Activated gamma-delta T cell (primary cell): ENCODE data around the gene DYRK4.

Experiments used
- DNase-seq: peaks from one replicate; lab custom pipeline; 2025; lab: John Stamatoyannopoulos, UW

Gene DYRK4

DNA sequence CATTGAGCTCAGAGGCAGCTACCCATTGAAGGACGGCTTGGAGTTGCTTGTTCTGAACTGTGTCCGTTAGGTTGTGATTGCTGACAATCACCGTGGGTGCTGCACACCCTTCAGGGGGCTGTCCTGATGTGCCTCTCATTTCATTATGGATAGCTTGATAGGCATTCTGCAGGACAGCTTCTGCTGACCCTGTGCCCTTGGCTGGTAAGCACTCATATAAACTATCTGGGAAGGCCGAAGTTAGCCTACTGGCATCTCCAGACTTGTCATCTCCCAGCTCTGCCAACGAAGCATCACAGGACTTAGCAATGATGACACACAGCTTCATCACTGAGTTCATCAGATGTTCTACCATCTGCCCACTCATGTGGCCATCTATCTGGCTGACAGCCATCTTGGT is 64.5 kb downstream of the DYRK4 start:
- DNase-seq: no peak

DNA sequence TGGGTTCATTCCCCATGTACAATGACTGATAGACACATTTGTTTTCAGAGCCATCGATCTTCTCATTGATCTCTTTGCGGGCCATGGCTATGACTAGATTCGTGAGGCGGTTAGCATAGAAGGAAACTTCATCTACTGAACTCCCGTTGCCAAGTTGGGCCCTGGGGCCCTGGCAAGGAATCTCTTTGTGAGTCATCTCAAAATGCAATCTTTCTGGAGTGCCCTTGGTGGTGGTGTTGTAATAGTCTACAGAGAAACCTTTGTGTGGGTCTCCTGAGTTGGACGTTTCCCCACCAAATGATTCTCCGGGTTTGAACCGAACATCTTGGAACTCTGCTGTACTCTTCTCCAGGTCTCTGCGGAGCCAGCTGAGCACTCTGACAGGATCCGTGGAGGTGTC is 66.4 kb downstream of the DYRK4 start:
- no peak for DNase-seq

DNA sequence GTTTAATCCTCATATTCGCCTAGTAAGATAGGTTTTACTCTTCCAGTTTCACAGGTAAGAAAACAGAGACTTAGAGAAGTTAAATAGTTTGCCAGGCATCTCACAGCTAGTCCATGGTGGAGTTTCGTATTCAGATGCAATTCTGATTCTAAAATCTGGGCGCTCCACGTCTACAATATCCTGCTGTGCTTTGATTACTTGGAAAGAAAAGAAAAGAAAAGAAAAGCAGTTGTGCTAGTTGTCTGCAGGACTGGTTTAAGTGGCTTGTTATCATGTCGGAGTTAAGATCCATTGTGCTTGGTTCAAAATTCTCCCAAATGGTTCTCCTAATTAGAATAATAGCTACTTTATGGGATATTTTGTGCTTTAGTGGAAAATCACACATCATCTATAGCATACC is 68.3 kb downstream of the DYRK4 start:
- no peak for DNase-seq

DNA sequence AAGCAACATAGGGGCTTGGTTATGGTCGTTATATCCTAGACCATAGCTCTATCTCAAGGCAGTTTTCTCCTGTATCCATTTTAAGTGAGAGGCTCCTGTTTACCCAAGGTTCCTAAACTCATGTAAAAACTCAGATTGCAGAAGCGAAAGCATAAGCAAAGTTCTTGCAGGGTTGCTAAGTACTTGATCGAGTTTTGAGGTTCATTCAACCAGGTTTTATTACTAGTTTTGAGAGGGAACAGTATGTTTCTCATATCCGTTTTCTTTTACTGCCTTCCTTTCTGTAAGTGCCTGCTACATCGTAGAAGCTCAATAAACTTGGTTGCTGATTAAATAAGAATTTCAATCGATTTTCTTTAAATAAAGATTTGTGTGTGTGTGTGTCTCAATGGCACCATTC is 81.7 kb downstream of the DYRK4 start:
- DNase-seq: no peak

DNA sequence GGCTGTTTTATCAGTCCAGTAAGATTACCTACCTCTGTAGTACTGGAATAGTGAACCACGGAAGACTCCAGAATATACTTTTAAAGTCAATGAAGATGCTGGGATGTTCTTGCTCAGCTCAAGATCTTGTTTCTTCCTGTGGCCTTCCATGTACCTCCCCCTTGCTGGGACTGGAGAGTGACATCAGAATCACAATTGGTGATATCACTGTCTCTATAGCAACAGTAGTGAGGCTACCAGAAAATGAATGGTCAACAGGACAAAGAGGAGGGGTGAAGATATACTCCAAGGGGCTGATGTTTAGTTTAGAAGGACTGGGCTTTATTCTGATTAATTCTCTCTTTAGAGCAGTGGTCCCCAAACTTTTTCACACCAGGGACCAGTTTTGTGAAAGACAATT is 83.0 kb downstream of the DYRK4 start:
- no peak for DNase-seq

DNA sequence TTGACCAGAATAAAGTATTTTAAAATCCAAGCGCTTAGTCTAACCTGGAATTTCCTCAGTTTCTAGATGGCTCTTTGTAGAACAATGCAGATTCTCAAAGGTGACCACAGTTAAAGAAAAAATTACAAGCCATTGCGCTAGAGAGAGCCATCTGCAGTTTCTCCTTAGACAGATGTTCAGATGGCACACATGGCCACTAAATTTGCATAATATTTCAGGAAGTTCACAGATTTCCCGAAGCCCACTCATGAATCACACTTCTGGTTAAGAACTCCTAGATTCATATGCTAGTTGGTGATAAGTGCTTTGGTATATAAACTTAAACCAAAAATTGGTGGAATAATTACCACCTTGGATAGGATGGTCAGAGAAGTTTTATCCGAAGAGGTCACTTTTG is 86.1 kb downstream of the DYRK4 start:
- DNase-seq: no peak

DNA sequence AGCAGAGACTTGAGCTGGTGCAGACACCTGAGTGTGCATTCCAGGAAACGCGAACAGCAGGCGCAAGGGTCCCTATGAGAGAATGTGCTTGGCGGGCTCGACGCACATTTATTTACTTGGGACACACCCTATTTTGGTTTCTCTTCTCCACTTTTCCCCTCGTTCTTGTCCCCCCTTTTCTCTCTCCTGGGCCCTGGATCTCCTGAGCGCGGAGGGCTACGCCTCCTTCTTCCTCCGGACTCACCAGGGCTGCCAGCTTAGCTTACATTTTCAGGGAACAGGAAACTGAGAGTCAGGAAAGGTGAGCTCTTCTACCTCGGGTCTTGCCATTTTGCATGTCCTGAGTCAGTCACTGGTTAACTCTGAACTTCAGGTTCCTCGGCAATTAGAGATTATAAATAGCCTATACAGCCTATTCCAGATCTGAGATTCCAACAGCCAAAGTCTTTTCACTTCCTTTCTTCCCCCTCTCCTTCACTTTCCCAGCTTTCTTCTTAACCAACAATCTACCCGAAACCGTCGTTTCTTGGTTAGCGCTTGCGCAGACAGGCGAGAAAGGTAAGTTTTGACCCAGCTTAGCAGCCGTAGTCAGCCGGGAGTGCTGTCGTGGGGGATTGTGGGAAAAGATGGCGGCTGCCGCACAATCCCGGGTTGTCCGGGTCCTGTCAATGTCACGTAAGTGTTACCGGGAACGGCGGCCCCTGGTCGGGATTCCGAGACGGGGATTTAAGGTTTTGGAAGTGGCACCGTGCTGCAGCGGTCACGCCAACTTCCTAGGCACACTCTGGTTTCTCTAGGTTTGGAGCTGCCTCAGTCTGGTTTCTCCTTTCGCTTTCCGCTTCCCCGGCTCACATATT is 86.7 kb downstream of the DYRK4 start, which contains the start of the genes AKAP3 and NDUFA9:
Gene AKAP3 (minus strand): TSS at position 551 of the 857 bp plus-strand sequence. CDS start 10,855 bp downstream, outside the sequence.
Gene NDUFA9 (plus strand): TSS at position 614 of the 857 bp plus-strand sequence. CDS start 13 bp downstream, at position 627.
- DNase-seq: peak; percentile 23

DNA sequence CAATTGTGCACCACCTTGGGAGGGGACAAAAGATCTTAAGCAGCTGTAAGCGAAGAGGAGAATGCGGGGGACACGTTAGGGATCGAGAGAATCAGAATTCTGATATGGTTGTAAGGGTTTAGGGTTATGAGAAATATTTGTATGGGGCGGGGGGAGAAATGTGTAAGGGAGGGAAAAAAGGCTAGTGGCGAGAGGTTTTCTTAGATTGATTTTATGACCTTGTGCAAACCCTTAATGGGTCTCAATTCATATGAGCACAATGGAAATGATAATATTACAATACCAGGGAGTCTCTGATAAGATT is 87.3 kb downstream of the DYRK4 start:
- DNase-seq: no peak

DNA sequence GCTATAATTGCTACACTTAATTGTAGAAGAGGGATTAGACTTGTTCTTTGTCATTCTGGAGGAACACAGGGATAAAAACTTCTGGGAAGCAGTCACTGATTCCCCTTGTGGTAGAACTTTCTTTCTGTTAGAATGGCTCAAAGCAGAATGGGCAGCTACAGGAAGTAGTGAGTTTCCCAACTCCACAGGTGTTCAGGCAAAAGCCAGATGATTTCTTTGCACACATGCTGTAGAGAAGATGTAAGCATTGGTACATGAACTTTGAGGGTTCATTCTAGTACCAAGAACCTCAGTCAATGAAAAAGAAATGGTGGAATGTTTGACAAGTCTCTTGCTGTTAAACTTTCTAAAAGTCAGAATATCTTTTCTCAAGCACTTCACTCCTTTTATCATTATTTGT is 91.2 kb downstream of the DYRK4 start:
- no peak for DNase-seq

DNA sequence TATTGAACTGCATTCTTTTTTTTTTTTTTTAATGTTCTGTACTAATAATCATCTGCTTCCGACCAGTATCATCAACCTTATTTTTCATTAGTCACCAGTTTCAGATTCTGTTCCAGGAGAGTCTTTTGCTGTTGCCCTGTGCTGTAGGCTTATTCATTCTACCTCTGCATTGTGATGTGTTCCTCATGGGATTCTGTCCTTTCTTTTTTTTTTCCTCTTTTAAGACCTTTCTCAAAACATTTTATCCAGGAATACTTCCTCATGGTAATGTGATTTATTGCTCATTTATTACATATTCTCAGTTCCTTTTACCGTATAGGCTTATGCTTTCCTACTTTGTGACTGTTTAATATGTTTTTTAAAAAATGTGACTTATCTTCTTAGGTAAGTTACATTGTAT is 91.7 kb downstream of the DYRK4 start:
- no peak for DNase-seq
